Spleen (tissue), 11 donors: ENCODE results near the gene INSYN1. TPM values are rescaled to one million over a fixed set of nuclear protein-coding genes. Genes with fewer than 3 reads are reported as not detected.

Experiments used
- DNase-seq: peaks from one replicate; pipeline ENCODE4 v3.0.0-alpha.2; 2020
- H3K27ac ChIP-seq, 8 donors: fragments of 200-600 bp; sonication (generic) in 7 of 8; 1 replicate in 4 of 8; 2 replicates in 4 of 8; pipeline versions ENCODE4 v1.5.0 to v1.8.0; 2016 to 2021; ENCODE audit warnings: inconsistent platforms in 4 of 8, mild to moderate bottlenecking in 4 of 8, moderate library complexity in 1 of 8
- H3K27me3 ChIP-seq, 7 donors: fragments of 200-600 bp; sonication (generic) in 6 of 7; replicated peaks in 1 of 7; 1 replicate in 4 of 7; 2 replicates in 3 of 7; pipeline versions ENCODE4 v1.5.0 to v1.8.0; 2016 to 2021; ENCODE audit warnings: inconsistent platforms in 3 of 7, mild to moderate bottlenecking in 1 of 7
- H3K36me3 ChIP-seq, 6 donors: fragments of 200-600 bp; sonication (generic) in 5 of 6; 1 replicate in 4 of 6; 2 replicates in 2 of 6; pipeline versions ENCODE4 v1.5.0 to v1.8.0; 2016 to 2021; ENCODE audit warnings: inconsistent platforms in 2 of 6
- H3K4me1 ChIP-seq, 6 donors: fragments of 200-600 bp; sonication (generic) in 5 of 6; 1 replicate in 3 of 6; 2 replicates in 3 of 6; pipeline versions ENCODE4 v1.5.0 to v1.8.0; 2016 to 2021; ENCODE audit warnings: inconsistent platforms in 3 of 6
- H3K4me3 ChIP-seq, 8 donors: fragments of 200-600 bp; sonication (generic) in 7 of 8; 1 replicate in 4 of 8; 2 replicates in 4 of 8; pipeline versions ENCODE4 v1.5.0 to v1.8.0; 2016 to 2021; ENCODE audit warnings: inconsistent platforms in 4 of 8, mild to moderate bottlenecking in 4 of 8, moderate library complexity in 2 of 8
- H3K9me3 ChIP-seq, 8 donors: fragments of 200-600 bp; sonication (generic) in 7 of 8; 1 replicate in 4 of 8; 2 replicates in 4 of 8; pipeline versions ENCODE4 v1.5.0 to v1.8.0; 2016 to 2021; ENCODE audit warnings: inconsistent platforms in 4 of 8
- POLR2A ChIP-seq, 3 donors: fragments of 450-650 bp; IDR thresholded peaks; one replicate each; pipeline ENCODE4 v1.5.1; 2017; ENCODE audit warnings: antibody characterized with exemption in 3 of 3, mild to moderate bottlenecking in 1 of 3
- POLR2AphosphoS5 ChIP-seq, 3 donors: sonication (generic); formaldehyde crosslinking; IDR thresholded peaks; one replicate each; pipeline ENCODE4 v1.5.1; 2017; ENCODE audit warnings: antibody characterized with exemption in 3 of 3
- WGBS, 5 donors: extraction: QIAGEN DNeasy Blood & Tissue Kit in 3 of 5; methylation state at CpG; one replicate each; pipeline versions ENCODE4 v1.1.5 to v1.1.7; 2013 to 2018; 5-methylcytosine and 5-hydroxymethylcytosine counted together
- intact Hi-C: fragments of 100-400 bp; cut with DNase I; formaldehyde crosslinking; loops from one replicate; pipeline ENCODE4 v1.15.0; 2023; ENCODE audit warnings: low total_unique reads
- polyA plus RNA-seq, 3 donors: library from polyadenylated mRNA; stranded (reverse); fragments of 200-250 nt; gene quantifications; one replicate each; pipeline ENCODE4 v1.2.1, GENCODE V29; 2013
- total RNA-seq, 7 donors: library from RNA; depleted of rRNA in 3 of 7; stranded (reverse); fragments of >200 nt in 3 of 7; fragmentation: NEBNext Ultra II Directional in 4 of 7; extraction: Animal tissue kit (Norgen Biotek cat#: 25700) in 4 of 7; gene quantifications; one replicate each; pipeline versions ENCODE4 v1.1.0 to v1.2.1, GENCODE V29; 2016 to 2021
- TF ChIP-seq, protein P1 (sequence below), 11 experiments: fragments of 200-600 bp in 7 of 11; fragments of 450-650 bp in 4 of 11; sonication (generic) in 4 of 11; IDR thresholded peaks in 8 of 11; conservative IDR thresholded peaks in 3 of 11; 1 replicate in 7 of 11; 2 replicates in 4 of 11; pipeline versions ENCODE4 v1.4.0 to v1.8.0; 2016 to 2021; ENCODE audit warnings: antibody characterized with exemption in 11 of 11, inconsistent platforms in 4 of 11, mild to moderate bottlenecking in 1 of 11
- donor health status: healthy with polysubstance abuse.
- donor health status: DM: no; HTN: no; CAD: no; lungs with moderate emphysema.
- donor health status: DM: no; HTN: no; CAD: no.
- donor health status: Bipolar disorder and iron deficiency.
- donor health status: healthy.
- donor health status: DM: no; HTN: no; CAD: no.
- donor health status: DM: yes; HTN: yes; CAD: no.

INSYN1 gene
- total and polyA plus RNA-seq, 10 donors: 0.11 to 2.8 (median 0.74) TPM; not detected in 1

- Histone ChIP-seq H3K27ac (no peak overlapping the region), H3K36me3 (no peaks in the 10 kb centered on the region), H3K27me3 (peaks cover 0 to 96% (median 14%) of the 10 kb centered on the region in 7 donors), H3K4me3 (no peak overlapping the region), H3K9me3 (no peaks in the 10 kb centered on the region), H3K4me1 (peaks cover 3 to 19% (median 11%) of the 10 kb centered on the region in 6 donors)
- WGBS, 5 donors: 50 to 78% (median 64%) methylated on average over 2 to 3 of the region's 3 CpGs
- no peak for DNase-seq
- TF ChIP-seq POLR2A (IDR thresholded peaks at IDR 0.05): no peak
- intact Hi-C loops: no loop called here
Observed at GRCh38 chr15:73756947-73757513, 3.9 kb upstream of the INSYN1 start.

GRCh38 chr15:73756390-73756789, 3.2 kb upstream of the INSYN1 start:
- Histone ChIP-seq H3K4me3 (no peak overlapping the region), H3K27ac (no peak overlapping the region), H3K9me3 (no peaks in the 10 kb centered on the region), H3K4me1 (peaks cover 4 to 25% (median 14%) of the 10 kb centered on the region in 6 donors), H3K36me3 (no peaks in the 10 kb centered on the region), H3K27me3 (peaks cover 0 to 97% (median 21%) of the 10 kb centered on the region in 7 donors)
- intact Hi-C loops: no loop called here
- TF ChIP-seq, protein P1, sequence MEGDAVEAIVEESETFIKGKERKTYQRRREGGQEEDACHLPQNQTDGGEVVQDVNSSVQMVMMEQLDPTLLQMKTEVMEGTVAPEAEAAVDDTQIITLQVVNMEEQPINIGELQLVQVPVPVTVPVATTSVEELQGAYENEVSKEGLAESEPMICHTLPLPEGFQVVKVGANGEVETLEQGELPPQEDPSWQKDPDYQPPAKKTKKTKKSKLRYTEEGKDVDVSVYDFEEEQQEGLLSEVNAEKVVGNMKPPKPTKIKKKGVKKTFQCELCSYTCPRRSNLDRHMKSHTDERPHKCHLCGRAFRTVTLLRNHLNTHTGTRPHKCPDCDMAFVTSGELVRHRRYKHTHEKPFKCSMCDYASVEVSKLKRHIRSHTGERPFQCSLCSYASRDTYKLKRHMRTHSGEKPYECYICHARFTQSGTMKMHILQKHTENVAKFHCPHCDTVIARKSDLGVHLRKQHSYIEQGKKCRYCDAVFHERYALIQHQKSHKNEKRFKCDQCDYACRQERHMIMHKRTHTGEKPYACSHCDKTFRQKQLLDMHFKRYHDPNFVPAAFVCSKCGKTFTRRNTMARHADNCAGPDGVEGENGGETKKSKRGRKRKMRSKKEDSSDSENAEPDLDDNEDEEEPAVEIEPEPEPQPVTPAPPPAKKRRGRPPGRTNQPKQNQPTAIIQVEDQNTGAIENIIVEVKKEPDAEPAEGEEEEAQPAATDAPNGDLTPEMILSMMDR (IDR thresholded peaks at IDR 0.05 in 8 of 11, conservative IDR thresholded peaks at IDR 0.05 in 3 of 11): no peak
- no peak for TF ChIP-seq POLR2A (IDR thresholded peaks at IDR 0.05)
- no peak for TF ChIP-seq POLR2AphosphoS5 (IDR thresholded peaks at IDR 0.05)
- DNase-seq: no peak
- 66 to 91% (median 86%) methylated on average over 2 of the region's 2 CpGs for whole genome bisulfite sequencing, 5 donors

DNA sequence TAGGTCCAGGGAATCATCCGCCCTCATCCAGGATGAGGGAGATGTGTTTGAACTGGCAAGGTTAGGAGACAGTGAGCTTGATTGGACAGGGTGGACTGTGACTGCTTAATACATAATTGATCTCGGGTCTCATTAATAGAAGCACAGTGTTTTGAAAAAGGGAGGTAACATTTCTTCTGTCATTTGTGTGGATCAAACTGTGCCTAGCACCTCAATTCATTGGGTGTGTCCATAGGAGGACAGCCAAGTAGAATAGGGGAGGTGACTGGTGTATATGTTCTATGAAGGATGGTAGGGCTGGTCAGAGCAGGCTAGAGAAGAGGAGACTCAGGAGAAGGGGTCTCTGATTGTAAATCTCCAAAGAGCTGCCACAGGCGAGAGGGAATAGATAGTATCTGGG, 2.8 kb upstream of the INSYN1 start:
- Histone ChIP-seq H3K4me3 (no peak overlapping the region), H3K36me3 (no peaks in the 10 kb centered on the region), H3K9me3 (no peaks in the 10 kb centered on the region), H3K27me3 (peaks cover 0 to 97% (median 25%) of the 10 kb centered on the region in 7 donors), H3K27ac (no peak overlapping the region), H3K4me1 (peaks cover 4 to 28% (median 14%) of the 10 kb centered on the region in 6 donors)
- 86 to 91% (median 90%) methylated on average over 3 of the region's 3 CpGs for WGBS, 5 donors
- no peak for DNase-seq
- TF ChIP-seq, protein P1 (IDR thresholded peaks at IDR 0.05 in 8 of 11, conservative IDR thresholded peaks at IDR 0.05 in 3 of 11): no peak
- no peak for TF ChIP-seq POLR2AphosphoS5 (IDR thresholded peaks at IDR 0.05)
- no peak for TF ChIP-seq POLR2A (IDR thresholded peaks at IDR 0.05)
- intact Hi-C loops: no loop called here

DNA sequence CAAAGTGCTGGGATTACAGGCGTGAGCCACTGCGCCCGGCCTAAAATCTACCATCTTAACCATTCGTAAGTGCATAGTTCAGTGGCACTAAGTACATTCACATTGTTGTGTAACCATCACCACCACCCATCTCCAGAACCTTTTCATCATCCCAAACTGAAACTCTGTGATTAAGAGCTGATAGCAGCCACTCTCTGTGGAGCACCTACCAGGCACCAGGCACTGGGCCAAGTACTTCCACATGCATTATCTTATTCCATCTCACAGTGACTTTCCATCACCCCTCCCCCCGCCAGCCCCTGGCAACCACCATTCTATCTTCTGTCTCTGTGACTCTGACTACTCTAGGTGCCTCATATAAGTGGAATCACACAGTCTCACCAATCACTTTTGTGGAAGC, 2.3 kb upstream of the INSYN1 start:
- Histone ChIP-seq H3K4me3 (no peak overlapping the region), H3K27ac (no peak overlapping the region), H3K27me3 (peaks cover 0 to 97% (median 26%) of the 10 kb centered on the region in 7 donors), H3K9me3 (no peaks in the 10 kb centered on the region), H3K4me1 (peaks cover 4 to 28% (median 14%) of the 10 kb centered on the region in 6 donors), H3K36me3 (no peaks in the 10 kb centered on the region)
- no peak for DNase-seq
- intact Hi-C loops: no loop called here
- TF ChIP-seq, protein P1 (IDR thresholded peaks at IDR 0.05 in 8 of 11, conservative IDR thresholded peaks at IDR 0.05 in 3 of 11): no peak
- TF ChIP-seq POLR2AphosphoS5 (IDR thresholded peaks at IDR 0.05) (no peak), POLR2A (IDR thresholded peaks at IDR 0.05) (no peak)
- whole genome bisulfite sequencing, 5 donors: 91 to 97% (median 93%) methylated on average over 5 of the region's 5 CpGs
